Endothelial cell of umbilical vein (primary cell): ENCODE data around the gene ATP11C. TPM values are rescaled to one million over a fixed set of nuclear protein-coding genes. Genes with fewer than 3 reads are reported as not detected.

ENCODE experiments used
- BruUV-seq: library from RNA; stranded (reverse); fragments of 400-500 nt; replicated peaks from 2 replicates; lab custom pipeline; 2021; lab: Mats Ljungman, UMichigan
- CTCF ChIA-PET: fragments of 300-600, 350-600 bp; sonication (Branson Sonifier 250); formaldehyde crosslinking; loops from one replicate; lab custom pipeline; 2021; ENCODE audit warnings: antibody characterized with exemption, inconsistent platforms; lab: Charles Lee
- POLR2A ChIA-PET: fragments of 300-600, 350-600 bp; sonication (Branson Sonifier 250); formaldehyde crosslinking; loops from one replicate; lab custom pipeline; 2021; ENCODE audit warnings: antibody characterized with exemption, inconsistent platforms; lab: Charles Lee
- DNase-seq: peaks from one replicate; pipeline ENCODE4 v3.0.0-alpha.2; 2011; ENCODE audit warnings: low read depth, low spot score
- FAIRE-seq: peaks from 2 replicates; lab custom pipeline; 2011; peaks lifted over from hg19 to GRCh38; lab: Jason Lieb, UNC
- H2AFZ ChIP-seq: 2 replicates; pipeline ENCODE4 v1.6.0; 2012; ENCODE audit warnings: low read depth, low read length, control low read depth, inconsistent platforms
- H3K27ac ChIP-seq: 2 replicates; pipeline ENCODE4 v1.5.1; 2011; ENCODE audit warnings: low read depth, mild to moderate bottlenecking, control low read depth, low read length, moderate library complexity; ENCODE audit not compliant: insufficient read depth
- H3K27me3 ChIP-seq, 2 experiments: 2 replicates each; pipeline versions ENCODE4 v1.6.0 to v1.6.1; 2011; ENCODE audit warnings: low read length in 2 of 2, mixed read lengths in 1 of 2; ENCODE audit not compliant: control insufficient read depth in 2 of 2, insufficient read depth in 2 of 2
- H3K36me3 ChIP-seq, 2 experiments: 2 replicates in 1 of 2; 3 replicates in 1 of 2; pipeline ENCODE4 v1.5.1; 2011; ENCODE audit warnings: low read length in 2 of 2, mild to moderate bottlenecking in 1 of 2, moderate library complexity in 1 of 2; ENCODE audit not compliant: control insufficient read depth in 2 of 2, insufficient read depth in 2 of 2; ENCODE audit errors: extremely low read depth in 1 of 2
- H3K4me1 ChIP-seq: 3 replicates; pipeline ENCODE4 v1.5.1; 2011; ENCODE audit warnings: mild to moderate bottlenecking, low read length; ENCODE audit not compliant: control insufficient read depth, insufficient read depth; ENCODE audit errors: extremely low read depth
- H3K4me2 ChIP-seq: 2 replicates; pipeline ENCODE4 v1.6.1; 2011; ENCODE audit warnings: low read length, control low read depth, mixed read lengths; ENCODE audit not compliant: insufficient read depth
- H3K4me3 ChIP-seq, 3 experiments: fragments of 200-600 bp in 1 of 3; sonication (generic), shearing (Covaris generic) in 1 of 3; replicated peaks in 1 of 3; 2 replicates each; pipeline ENCODE4 v1.5.1; 2011 to 2016; ENCODE audit warnings: control low read depth in 3 of 3, low read length in 3 of 3, mild to moderate bottlenecking in 2 of 3, inconsistent platforms in 1 of 3, low read depth in 1 of 3, moderate library complexity in 1 of 3; ENCODE audit not compliant: insufficient read depth in 1 of 3
- H3K79me2 ChIP-seq: 2 replicates; pipeline ENCODE4 v1.6.0; 2012; ENCODE audit warnings: low read length, inconsistent platforms; ENCODE audit not compliant: control insufficient read depth, insufficient read depth
- H3K9ac ChIP-seq: replicated peaks from 2 replicates; pipeline ENCODE3; 2011; ENCODE audit warnings: low read length, control low read depth; ENCODE audit not compliant: insufficient read depth; ENCODE audit errors: extremely low read depth
- H3K9me1 ChIP-seq: replicated peaks from 3 replicates; pipeline ENCODE4 v1.6.0; 2011; ENCODE audit warnings: mild to moderate bottlenecking, low read length; ENCODE audit not compliant: control insufficient read depth, insufficient read depth; ENCODE audit errors: extremely low read depth
- H3K9me3 ChIP-seq: replicated peaks from 2 replicates; pipeline ENCODE4 v1.5.1; 2012; ENCODE audit warnings: low read length, inconsistent platforms; ENCODE audit not compliant: control insufficient read depth, insufficient read depth
- H4K20me1 ChIP-seq: replicated peaks from 2 replicates; pipeline ENCODE3; 2011; ENCODE audit warnings: mild to moderate bottlenecking, low read length; ENCODE audit not compliant: control insufficient read depth, insufficient read depth; ENCODE audit errors: extremely low read depth
- CTCF ChIP-seq, 2 donors: IDR thresholded peaks; 1 replicate in 1 of 2; 2 replicates in 1 of 2; pipeline ENCODE4 v1.5.1; 2011; ENCODE audit warnings: low read length in 2 of 2, mild to moderate bottlenecking in 2 of 2, moderate library complexity in 2 of 2, control low read depth in 1 of 2, inconsistent platforms in 1 of 2, low read depth in 1 of 2; ENCODE audit not compliant: insufficient read depth in 1 of 2; ENCODE audit errors: extremely low read depth in 1 of 2
- EZH2 ChIP-seq: IDR thresholded peaks from 2 replicates; pipeline ENCODE4 v1.6.1; 2012; ENCODE audit warnings: borderline replicate concordance, low read depth, mild to moderate bottlenecking, moderate library complexity, low read length, inconsistent platforms; ENCODE audit not compliant: severe bottlenecking
- FOS ChIP-seq: IDR thresholded peaks from 2 replicates; pipeline ENCODE4 v1.6.1; 2011; ENCODE audit warnings: mild to moderate bottlenecking, low read length, moderate library complexity, borderline replicate concordance; ENCODE audit not compliant: insufficient read depth
- GATA2 ChIP-seq: IDR thresholded peaks from 2 replicates; pipeline ENCODE4 v1.7.0; 2011; ENCODE audit warnings: low read depth, mild to moderate bottlenecking, moderate library complexity, mixed read lengths, low read length; ENCODE audit not compliant: insufficient read length, insufficient read depth
- JUN ChIP-seq: IDR thresholded peaks from 2 replicates; pipeline ENCODE4 v1.6.1; 2011; ENCODE audit warnings: borderline replicate concordance, low read depth; ENCODE audit not compliant: insufficient read length, insufficient read depth
- MAX ChIP-seq: IDR thresholded peaks from 2 replicates; pipeline ENCODE4 v1.6.1; 2011; ENCODE audit not compliant: insufficient read depth, insufficient read length
- MYC ChIP-seq: IDR thresholded peaks from one replicate; pipeline ENCODE4 v1.6.1; 2011; ENCODE audit warnings: mild to moderate bottlenecking, low read depth, low read length
- POLR2A ChIP-seq: IDR thresholded peaks from 2 replicates; pipeline ENCODE4 v1.6.1; 2012; ENCODE audit warnings: low read depth, mild to moderate bottlenecking, control low read depth, low read length
- POLR2AphosphoS5 ChIP-seq: IDR thresholded peaks from 2 replicates; pipeline ENCODE4 v1.6.1; 2012; ENCODE audit warnings: low read depth, mild to moderate bottlenecking, control low read depth, low read length, moderate library complexity; ENCODE audit not compliant: insufficient read depth
- dilution Hi-C: fragments of 300-500 bp; cut with MboI; formaldehyde crosslinking; loops from one replicate; pipeline ENCODE4 v1.15.0; 2019; ENCODE audit warnings: low sequenced_read_pairs; ENCODE audit not compliant: extremely low pct_ligation_motif_present
- intact Hi-C: fragments of 100-400 bp; cut with micrococcal nuclease; formaldehyde crosslinking; loops from one replicate; pipeline ENCODE4 v1.10.0; 2022
- polyA plus RNA-seq, 4 experiments: library from polyadenylated mRNA; depleted of rRNA in 3 of 4; stranded (reverse) in 3 of 4; unstranded in 1 of 4; fragments of >200 nt; gene quantifications; 2 replicates each; pipeline versions ENCODE4 v1.2.1 to v1.2.3, GENCODE V29; 2011 to 2012; ENCODE audit warnings: missing spikeins in 1 of 4
- total RNA-seq: library from RNA; stranded (reverse); gene quantifications from 2 replicates; pipeline ENCODE4 v1.2.3, GENCODE V29; 2021

The ATP11C gene
- total and polyA plus RNA-seq, 2 donors (not counting 3 experiments of a cell fraction or from before 2014, with no cell fraction given): 9.1 to 31.8 TPM

- ChIA-PET CTCF (interaction anchor here (1.2 to 1.6 kb wide), 2 partner anchors 12 to 40 kb away, joined by 3 read pairs; no protein-coding TSS in a partner anchor), POLR2A (no interaction called here)
- FAIRE-seq: no peak
- Histone ChIP-seq H3K9me1 (no peaks in the 10 kb centered on the region), H3K36me3 (no peaks in the 10 kb centered on the region), H3K27me3 (no peaks in the 10 kb centered on the region), H3K4me2 (no peak overlapping the region), H3K4me1 (no peaks in the 10 kb centered on the region), H3K27ac (no peak overlapping the region), H3K9me3 (no peaks in the 10 kb centered on the region), H3K9ac (no peak overlapping the region), H4K20me1 (no peaks in the 10 kb centered on the region), H2AFZ (no peak overlapping the region), H3K79me2 (no peaks in the 10 kb centered on the region), H3K4me3 (no peak overlapping the region)
- TF ChIP-seq CTCF (IDR thresholded peaks at IDR 0.05; ENCODE audit: extremely low read depth in 1 of 2, insufficient read depth in 1 of 2, low read depth in 1 of 2, low read length in 2 of 2): no peak
- no peak for TF ChIP-seq FOS
- TF ChIP-seq JUN: no peak
- TF ChIP-seq MAX: no peak
- no peak for TF ChIP-seq MYC
- no peak for TF ChIP-seq EZH2
- no peak for TF ChIP-seq POLR2AphosphoS5
- TF ChIP-seq POLR2A: no peak
- no peak for TF ChIP-seq GATA2
- dilution Hi-C loops: no loop called here
- DNase-seq: no peak
- intact Hi-C loops: no loop called here
- no TSS peak for BruUV-seq
These were observed 181.8 kb downstream of the ATP11C start for GRCh38 chrX:139751053-139751452.
